Middle frontal gyrus (tissue), 1 donor: ENCODE results near the gene PADI1.

Experiments
- DNase-seq: peaks from one replicate; pipeline ENCODE4 v3.0.0-alpha.2; 2015; ENCODE audit warnings: low spot score; ENCODE audit errors: extremely low spot score

PADI1 gene

DNA sequence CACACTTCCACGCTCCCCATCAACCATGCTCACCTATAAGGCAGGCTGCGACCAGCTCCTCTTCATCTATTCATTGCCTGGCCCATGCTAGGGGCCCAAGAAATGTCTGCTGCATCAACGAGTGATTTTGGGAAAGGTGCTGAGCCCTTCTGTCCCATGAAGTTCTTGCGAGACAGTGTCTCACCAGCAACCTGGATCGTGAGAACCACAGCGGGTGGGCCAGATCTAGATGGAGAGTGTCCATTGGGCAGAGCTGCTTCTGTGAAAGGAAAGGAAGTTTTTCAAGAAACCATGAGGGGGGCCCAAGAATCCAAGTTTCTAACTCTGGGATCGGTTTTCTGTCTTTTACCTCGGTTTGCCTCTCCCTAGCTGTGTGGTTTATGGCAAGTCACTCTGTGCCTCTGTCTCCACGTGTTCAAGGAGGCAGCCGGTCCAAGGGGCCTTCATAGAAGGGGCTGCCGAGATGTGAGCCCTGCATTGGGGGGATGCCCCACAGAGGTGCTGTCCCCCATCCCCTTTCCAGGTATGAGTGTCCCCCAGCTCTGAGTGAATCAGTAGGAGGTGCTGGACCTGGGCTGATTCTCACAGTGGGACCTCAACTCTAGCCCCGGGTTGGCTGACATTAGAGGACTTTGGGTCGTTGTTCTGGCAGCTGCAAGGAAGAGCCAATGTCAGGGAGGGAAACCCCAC lies 8.3 kb upstream of the PADI1 start:
- no peak for DNase-seq

DNA sequence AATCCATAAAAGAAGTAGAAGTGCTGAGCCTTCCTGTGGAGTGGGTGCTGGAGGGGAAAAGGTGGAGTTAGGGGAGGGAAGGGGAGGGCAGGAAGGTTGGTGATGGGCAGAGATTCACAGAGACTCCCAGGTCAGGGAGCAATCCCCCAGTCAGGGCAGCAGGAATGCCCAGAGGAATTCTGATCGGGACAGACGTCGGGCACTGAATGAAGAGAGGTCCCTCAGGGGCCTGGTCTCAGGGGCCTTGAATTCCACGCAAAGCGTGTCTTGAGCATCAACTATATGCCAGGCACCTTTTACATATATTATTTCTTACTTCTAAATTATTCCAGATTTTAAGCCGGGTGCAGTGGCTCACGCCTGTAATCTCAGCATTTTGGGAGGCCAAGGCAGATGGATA lies 7.2 kb upstream of the PADI1 start:
- DNase-seq = no peak

DNA sequence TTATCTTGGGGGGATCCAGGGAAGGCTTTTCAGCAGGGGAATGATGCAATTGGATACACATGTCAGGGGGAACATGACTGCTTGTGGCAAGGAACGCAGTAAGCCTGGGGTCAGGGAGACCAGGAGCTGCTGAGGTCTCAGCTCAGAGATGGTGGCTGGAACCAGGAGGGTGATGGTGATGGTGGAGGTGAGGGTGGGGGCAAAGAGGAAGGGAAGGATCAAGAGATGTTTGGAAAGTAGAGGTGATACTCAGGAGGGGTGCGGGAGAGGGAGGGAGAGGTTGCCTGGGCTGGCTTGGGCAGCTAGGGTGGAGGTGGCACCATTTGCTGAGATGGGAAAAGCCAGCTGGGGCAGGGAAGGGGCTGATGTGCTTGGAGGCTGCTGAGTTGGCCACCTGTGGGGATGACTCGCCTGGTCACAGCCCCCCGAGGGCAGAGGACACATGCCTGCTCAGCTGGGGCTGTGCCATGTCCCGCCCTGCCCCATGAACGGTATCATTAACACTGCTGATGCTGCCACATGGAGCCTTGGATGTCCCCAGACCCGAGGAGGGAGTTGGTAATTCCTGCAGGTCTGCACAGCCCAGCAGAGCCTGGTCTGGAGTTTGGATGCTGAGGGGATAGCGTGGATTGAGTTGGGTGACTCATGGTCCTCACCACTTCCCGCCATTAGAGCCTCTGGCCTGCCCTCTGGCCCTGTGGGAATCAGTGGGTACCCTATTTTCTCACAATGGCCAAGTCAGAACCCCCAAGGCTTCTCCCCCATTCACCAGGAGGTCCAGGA lies 6.3 kb upstream of the PADI1 start:
- DNase-seq = no peak

DNA sequence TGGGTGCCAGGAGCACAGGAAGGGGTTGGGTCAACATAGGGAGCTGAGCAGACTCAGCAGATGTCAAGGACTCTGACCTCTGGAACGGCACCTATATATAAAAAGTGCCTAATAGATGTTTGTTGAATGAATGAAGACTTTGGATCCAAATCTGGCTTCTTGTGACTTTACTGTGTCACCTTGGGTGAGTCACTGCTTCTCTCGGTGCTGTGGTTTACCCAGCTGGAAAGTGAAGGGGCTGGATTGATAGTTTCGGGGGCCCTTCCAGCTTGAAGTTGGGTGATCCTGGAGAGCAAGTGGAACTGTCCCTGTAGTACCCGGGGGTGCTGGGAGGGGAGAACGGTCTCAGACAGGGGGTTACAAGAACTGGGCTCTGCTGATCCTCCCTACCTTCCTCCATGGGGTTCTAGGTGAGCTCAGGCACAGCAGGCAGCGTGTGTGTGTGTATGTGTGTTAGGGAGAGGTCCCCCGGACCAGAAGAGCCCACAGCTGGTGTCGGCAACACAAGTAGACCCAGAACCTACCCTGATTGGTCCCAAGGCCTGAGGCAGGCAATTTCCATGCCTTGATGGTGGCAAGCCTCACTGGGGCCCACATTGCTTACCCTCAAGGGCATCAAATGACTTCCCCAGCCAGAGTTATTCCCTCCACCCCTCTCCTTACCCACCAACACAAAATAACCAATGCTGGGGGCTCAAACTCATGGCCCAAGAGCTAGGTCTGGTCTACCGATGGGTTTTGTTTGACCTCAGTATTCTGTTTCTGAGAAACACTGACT lies 5.5 kb upstream of the PADI1 start:
- DNase-seq = no peak

DNA sequence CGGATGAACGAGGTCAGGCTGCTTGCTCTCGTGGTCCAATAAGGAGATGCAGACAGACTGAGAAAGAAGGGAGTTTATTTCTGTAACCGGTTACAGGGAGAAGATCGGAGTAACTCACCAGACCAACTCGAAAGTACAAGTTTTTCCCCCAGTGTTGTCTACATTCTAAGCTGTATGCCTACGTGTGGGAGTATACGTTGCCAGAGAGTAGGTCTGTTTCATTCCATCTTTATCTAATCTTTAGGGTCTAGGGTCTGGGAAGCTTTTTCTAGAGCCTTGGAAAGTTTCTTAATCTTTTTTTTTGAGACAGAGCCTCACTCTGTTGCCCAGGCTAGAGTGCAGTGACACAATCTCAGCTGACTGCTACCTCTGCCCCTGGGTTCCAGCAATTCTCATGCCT lies 4.7 kb upstream of the PADI1 start:
- no peak for DNase-seq

DNA sequence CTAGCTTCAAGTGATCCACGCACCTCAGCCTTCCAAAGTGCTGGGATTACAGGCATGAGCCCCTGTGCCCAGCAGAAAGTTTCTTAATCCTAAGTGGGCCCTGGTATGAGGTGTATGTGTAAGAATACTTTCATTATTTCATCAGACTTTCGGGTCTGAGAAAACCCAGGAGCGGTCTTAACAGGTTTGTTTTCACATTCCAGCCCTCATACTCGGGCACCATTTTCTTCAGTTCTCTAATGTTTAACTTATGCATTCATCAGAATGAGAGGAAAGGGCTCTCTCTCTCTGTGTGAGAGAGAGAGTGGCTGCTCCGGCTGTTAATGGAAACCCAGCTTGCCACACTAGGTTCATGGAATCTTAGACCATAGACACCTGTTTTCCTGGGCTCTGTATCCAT lies 4.2 kb upstream of the PADI1 start:
- DNase-seq = no peak

DNA sequence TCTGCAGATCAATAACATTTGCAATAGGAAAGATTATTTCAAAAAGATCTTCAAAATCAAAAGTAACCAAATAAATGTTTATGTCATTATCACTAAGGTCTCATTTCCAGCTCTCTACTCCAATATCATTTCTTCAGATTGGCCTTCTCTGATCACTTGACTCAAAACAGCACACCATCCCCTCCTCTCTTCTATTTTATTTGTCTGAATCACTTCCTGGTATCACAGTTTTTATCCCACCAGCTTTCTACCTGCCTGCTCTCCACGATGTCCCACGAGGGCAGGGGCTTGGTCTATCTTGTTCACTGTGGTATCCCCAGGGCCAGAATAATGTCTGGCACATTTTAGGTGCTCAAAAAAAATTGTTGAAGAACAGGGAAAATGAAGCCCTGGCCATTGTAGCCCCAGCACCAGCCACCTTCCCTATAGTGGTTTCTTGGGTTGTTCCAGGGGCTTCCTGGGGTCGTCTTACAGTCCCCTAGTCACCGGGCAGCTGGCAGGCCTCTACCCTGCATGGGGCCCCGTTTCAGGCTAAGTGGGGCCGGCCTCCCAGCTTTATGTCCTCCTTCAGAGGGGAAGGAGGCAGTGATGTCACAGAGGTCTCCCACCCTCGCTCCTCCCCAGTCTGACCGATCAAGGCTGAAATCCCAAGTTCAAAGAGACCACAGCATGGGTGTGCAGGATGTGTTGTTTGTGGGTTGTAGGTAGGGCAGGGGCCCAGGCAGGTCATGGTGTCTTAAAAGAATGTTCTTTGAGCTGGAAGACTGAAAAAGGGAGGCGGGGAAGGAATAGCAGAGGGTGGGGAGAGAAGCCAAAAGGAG lies 3.5 kb upstream of the PADI1 start:
- DNase-seq = no peak

DNA sequence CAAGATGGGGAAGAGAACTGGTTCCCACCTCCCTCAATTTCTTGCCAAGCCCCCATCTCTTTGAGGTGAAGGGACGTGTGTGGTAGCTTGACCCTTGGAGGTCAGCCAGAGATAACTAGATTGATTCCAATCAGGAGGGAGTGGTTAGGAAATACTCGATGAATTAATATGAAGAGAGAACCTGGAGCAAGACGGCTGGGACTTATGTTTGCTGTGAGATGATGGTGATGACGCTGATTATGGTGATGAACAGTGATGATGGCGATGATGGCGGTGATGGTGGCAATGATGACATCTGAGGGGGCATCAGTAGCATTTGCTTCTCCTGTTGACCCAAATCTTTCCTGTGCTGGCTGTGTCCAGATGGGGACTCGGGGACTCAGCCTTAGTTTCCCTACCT lies 724 bp downstream of the PADI1 start:
- DNase-seq = no peak

DNA sequence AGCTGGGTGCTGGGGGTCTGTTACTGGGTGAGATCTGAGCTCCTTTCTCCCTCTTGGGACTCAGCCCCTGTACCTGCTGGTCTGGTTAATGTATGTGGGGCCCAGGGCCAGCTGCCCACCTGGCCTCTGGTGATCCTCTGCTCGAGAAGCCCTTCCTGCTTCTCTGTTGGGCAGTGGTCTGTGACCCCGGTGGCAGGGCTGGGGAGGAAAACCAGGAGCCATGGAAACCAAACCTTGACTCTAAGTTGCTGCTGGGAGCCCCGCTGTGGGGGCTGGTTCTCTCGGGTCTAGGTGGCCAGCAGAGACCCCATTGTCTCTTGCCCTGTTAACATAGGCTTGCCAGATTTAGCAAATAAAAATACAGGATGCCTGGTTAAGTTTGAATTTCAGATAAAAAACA lies 1.3 kb downstream of the PADI1 start:
- no peak for DNase-seq

DNA sequence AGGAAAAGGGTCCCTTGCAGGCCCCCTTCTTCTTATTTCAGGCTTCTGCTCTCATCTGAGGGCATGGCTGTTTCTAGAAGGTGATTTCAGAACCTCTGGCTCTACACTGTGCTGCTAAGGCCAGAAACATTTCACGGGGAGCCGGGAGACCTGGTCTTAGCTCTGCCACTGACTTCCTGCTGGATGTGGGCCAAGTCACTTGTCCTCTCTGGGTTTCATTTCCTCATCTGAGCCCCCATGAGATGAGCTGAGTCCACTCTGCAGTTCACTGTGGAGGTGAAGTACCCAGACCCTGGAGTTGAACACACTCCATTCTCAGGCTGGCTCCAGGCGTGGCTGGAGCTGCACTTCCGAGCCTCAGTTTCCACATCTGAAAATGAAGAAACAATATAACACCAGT lies 2.1 kb downstream of the PADI1 start:
- DNase-seq = peak; percentile 6

DNA sequence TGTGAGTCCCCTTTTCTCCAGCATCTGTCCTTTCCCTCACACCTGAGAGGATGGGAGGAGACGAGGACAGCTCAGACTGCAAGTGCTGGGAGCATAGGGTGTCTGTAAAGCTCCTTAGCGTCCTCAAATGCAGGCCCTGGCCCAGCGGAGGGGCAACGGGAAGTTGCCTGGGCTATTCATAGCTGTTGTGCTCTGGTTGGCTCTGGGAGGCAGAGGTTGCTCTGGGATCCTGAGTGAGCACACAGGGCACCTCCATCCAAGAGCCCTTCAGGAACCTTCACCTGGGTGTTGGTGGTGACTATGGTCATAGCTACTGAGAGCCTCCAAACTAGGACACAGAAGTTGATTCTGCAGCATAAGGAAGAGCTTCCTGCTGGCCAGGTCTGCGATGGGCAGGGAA lies 2.6 kb downstream of the PADI1 start:
- DNase-seq = no peak

DNA sequence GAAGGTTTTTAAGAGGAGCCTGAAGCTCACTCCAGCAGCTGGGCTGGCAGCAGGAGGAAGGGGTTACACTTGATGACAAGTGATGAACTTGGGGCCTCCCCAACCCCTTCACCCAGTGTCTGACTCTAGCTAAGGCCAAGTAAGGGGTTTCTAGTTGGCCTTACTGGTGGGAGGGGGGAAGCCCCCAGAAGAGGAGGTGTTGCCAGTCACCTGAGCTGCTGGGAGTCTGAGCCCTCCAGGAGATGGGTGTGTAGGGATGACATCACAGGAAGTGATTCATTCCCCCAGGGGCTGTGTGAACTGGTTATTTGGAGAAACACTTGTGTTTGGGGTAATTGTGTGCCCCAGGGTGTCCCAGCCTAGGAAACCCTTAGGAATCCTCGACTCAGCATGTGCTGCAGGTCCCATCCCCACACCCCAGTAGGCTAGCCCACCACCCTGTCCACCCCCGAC lies 3.1 kb downstream of the PADI1 start:
- no peak for DNase-seq

DNA sequence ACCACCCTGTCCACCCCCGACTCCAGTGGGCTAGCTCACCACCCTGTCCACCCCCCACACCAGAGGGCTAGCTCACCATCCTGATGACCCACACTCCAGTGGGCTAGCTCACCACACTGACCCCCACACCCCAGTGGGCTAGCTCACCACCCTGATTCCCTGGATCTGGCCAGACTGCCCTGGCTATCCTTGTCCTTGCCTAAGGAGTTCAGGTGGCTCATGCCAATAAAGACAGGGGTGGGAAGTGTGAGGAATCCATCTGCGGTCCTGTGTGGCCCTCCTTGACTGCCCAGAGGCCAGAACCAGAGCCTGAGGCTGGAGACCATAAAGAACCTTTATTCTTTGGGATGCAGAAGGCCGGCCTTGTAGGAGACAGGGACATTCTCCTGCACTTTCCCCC lies 3.6 kb downstream of the PADI1 start:
- DNase-seq = no peak

DNA sequence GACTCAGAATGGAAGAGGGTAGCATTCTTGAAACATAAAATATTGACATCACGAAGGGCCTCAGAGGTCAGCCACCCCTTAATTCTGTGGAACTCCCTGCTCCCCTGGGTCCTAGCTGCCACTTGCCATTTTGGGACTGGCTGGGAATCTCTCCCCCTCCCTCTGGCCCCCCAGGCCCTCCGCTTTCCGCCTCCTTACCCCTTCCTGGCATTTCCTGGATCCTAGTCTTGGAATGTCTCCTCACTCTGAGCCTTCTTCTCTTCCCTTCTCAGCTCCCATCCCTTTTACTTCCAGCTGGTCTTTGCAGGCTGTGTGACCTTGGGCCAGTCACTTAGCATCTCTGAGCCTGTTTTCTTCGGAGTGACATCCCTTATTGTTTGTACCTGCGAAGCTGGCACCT lies 4.5 kb downstream of the PADI1 start:
- DNase-seq = no peak

DNA sequence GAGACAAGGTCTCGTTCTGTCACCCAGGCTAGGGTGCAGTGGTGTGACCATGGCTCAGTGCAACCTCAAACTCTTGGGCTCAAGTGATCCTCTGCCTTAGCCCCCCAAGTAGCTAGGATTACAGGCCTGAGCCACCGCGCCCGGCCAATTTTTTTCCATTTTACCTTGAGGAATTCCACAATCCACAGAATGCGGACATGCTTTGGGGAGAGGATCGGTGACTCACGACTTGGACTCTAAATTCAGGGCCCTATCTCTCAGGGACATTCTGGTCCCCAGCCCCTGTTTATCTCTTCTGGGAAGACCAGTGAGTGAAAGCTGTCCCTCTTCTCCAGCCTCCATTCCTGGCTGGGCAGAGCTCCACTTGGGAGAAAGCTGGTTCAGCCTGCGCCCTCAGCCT lies 5.2 kb downstream of the PADI1 start:
- DNase-seq = no peak

DNA sequence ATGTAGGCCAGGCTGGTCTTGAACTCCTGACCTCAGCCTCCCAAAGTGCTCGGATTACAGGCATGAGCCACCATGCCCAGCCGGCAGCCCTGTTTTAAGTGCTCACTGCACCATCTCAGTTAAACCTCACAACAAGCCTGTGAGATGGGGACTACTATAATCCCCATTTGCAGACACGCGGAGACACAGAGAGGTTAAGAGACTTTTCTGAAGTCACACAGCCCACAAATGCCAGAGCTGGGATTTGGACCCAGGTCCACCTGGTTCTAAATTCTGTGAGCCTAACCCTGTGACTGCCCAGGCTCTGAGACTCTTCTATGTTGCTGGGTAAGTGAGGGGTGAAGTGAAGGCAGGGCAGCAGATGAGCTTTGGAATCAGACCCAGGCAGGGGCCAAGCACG lies 6.4 kb downstream of the PADI1 start:
- no peak for DNase-seq

DNA sequence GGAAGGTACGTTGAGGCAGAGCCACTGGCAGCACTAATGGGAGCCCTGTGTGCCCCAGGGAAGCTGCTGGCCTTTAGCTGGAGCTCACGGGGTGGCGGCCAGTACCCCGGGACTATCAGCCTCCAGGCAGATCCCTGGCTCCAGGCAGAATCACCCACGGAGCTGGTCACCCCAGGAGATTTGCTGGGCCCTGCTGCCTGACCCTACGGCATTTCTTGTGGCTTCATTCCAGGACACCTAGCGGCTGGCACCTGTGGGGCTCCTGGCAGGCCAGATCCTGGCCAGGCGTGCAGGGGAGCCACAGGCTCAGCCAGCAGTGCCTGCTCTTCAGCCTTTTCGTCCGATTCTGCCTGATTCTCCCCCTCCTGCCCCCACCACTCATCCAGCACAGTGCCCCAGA lies 7.1 kb downstream of the PADI1 start:
- no peak for DNase-seq

DNA sequence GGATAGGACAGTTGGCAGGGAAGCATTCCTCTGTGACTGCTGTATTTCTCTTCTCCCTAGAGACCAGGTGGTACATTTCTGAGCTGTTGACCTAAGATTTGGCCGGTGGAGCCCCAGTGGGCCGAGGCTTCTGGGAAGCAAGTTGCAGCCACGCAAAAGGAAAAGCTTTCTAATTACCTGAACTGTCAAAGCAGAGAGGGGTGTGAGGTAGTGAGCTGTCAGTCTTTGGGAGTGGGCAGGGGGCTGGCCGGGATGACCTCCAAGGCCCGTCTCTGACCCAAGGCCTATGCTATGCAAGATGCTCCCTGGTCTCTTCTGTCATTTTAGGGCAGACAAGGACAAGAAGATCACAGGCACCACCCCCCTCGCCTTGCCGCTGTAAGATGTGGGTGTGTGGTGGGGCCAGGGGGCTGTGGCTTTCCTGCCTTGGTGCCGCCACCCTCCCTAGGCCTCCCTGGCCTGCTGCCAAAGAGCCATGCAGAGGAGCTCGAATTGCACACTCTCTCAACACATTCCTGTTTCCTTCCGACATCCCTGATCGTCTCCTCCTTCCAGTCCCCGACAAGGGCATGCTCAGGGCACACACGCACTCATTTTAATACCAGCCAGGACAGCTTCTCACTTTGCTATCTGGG lies 7.7 kb downstream of the PADI1 start:
- no peak for DNase-seq

DNA sequence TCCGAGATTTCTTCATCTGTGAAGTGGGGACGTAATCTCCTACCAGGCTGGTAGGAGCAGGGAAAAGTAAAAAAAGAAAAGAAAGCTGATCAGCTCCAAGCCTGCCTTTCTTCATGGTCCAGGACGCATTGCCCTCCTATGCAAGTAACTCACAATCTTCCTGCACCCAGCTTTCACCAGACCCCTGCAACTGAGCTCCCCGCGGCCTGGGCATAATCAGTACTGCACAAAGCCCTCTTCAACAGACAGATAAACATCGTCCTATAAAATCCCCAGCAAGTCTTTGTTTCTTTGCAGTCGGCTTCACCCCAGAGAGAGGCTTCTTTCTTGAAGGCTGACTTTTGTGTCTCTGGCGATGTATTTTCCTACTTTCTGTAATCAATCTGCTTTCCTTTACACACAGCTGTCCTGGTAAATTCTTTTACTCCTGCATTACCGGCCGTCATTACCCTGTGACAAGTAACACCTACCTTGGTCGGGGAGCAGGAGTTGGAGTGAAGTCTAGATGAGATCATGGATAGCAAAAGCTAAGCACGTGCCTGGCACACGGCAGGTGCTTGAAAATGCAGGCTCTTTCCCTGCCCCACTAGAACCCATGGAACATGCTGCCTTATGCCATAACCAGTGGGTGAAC lies 8.3 kb downstream of the PADI1 start:
- DNase-seq = no peak

DNA sequence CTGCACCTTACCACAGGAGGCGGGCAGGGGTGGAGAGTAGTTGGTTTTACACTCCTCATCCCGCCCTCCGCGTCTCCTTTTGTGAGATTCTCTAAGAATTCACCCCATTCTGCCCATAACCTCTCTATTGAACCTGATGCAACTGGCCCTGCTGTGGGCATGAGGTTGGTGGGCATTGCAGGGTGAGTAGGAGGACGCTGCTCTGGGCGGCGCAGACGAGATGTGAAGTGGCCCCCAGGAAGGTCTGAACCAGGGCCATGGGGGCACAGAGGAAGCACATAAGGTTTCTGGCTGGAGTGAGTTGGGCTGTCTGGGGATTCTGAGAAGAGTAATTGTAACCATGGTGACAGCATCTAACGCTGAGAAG lies 8.8 kb downstream of the PADI1 start:
- DNase-seq = no peak
